ENCODE measurements around the gene PPFIBP2. TPM values are rescaled to one million over a fixed set of nuclear protein-coding genes. Genes with fewer than 3 reads are reported as not detected.

Gene PPFIBP2
- total and polyA plus RNA-seq, 2 of the 13 experiments (the other 11 are each of a cell fraction or from before 2014, with no cell fraction given): 15.0 to 52.5 TPM

DNA sequence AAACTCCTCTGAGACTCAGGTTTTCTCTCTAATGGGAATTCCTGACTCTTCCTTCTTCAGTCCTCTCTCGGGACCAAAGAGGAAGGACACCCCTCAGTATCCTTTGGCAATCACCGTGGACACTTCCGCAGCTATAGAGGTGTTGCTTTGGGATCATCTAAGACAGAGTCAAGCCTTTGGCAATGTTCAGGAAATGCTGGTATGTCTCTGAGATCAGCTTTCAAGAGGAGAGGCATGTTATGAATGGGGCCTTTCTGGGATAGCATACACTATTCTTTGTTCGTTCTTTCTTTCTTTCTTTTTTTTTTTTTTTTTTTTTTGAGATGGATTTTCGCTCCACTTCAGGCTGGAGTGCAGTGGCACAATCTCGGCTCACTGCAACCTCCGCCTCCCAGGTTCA lies 42.7 kb upstream of the PPFIBP2 start:
- Histone ChIP-seq H3K4me2 (ENCODE audit: low read depth, low read length) (no peak overlapping the region), H3K79me2 (ENCODE audit: insufficient read depth, low read length) (no peaks in the 10 kb centered on the region)
- WGBS (ENCODE audit: low lambda C conversion rate): 35% methylated on average over 7 of the region's 7 CpGs

More for the DNA sequence above, 42.7 kb upstream of the PPFIBP2 start:
- TF ChIP-seq, protein P1, sequence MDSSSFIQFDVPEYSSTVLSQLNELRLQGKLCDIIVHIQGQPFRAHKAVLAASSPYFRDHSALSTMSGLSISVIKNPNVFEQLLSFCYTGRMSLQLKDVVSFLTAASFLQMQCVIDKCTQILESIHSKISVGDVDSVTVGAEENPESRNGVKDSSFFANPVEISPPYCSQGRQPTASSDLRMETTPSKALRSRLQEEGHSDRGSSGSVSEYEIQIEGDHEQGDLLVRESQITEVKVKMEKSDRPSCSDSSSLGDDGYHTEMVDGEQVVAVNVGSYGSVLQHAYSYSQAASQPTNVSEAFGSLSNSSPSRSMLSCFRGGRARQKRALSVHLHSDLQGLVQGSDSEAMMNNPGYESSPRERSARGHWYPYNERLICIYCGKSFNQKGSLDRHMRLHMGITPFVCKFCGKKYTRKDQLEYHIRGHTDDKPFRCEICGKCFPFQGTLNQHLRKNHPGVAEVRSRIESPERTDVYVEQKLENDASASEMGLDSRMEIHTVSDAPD (CRISPR knock-in tag; IDR thresholded peaks at IDR 0.05): no peak
- no peak for TF ChIP-seq ZNF263 (CRISPR knock-in tag; IDR thresholded peaks at IDR 0.05)
- TF ChIP-seq ZNF143 (CRISPR knock-in tag; IDR thresholded peaks at IDR 0.05): no peak
- no peak for TF ChIP-seq NFE2 (CRISPR knock-in tag; IDR thresholded peaks at IDR 0.05)
- TF ChIP-seq MBD4 (IDR thresholded peaks at IDR 0.05; ENCODE audit: borderline replicate concordance, low read length): no peak
- TF ChIP-seq SRSF4 (IDR thresholded peaks at IDR 0.05; ENCODE audit: low read depth, low read length, poor library complexity, severe bottlenecking): no peak
- no peak for TF ChIP-seq ZNF792 (CRISPR knock-in tag; IDR thresholded peaks at IDR 0.05)
- no peak for TF ChIP-seq ZNF460 (CRISPR knock-in tag; IDR thresholded peaks at IDR 0.05; ENCODE audit: borderline replicate concordance)
- no peak for TF ChIP-seq KMT2B (CRISPR knock-in tag; IDR thresholded peaks at IDR 0.05)
- no peak for TF ChIP-seq ZNF17 (CRISPR knock-in tag; IDR thresholded peaks at IDR 0.05)
- TF ChIP-seq ERF (CRISPR knock-in tag; IDR thresholded peaks at IDR 0.05): no peak
- TF ChIP-seq ZNF44 (CRISPR knock-in tag; IDR thresholded peaks at IDR 0.05): no peak
- TF ChIP-seq PHB2 (IDR thresholded peaks at IDR 0.05; ENCODE audit: partially characterized antibody): no peak
- TF ChIP-seq, protein P2, sequence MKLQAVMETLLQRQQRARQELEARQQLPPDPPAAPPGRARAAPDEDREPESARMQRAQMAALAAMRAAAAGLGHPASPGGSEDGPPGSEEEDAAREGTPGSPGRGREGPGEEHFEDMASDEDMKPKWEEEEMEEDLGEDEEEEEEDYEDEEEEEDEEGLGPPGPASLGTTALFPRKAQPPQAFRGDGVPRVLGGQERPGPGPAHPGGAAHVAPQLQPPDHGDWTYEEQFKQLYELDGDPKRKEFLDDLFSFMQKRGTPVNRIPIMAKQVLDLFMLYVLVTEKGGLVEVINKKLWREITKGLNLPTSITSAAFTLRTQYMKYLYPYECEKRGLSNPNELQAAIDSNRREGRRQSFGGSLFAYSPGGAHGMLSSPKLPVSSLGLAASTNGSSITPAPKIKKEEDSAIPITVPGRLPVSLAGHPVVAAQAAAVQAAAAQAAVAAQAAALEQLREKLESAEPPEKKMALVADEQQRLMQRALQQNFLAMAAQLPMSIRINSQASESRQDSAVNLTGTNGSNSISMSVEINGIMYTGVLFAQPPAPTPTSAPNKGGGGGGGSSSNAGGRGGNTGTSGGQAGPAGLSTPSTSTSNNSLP (IDR thresholded peaks at IDR 0.05; ENCODE audit: low read depth, low read length): no peak
- TF ChIP-seq ZNF644 (CRISPR knock-in tag; IDR thresholded peaks at IDR 0.05; ENCODE audit: low read depth): no peak
- TF ChIP-seq, protein P3, sequence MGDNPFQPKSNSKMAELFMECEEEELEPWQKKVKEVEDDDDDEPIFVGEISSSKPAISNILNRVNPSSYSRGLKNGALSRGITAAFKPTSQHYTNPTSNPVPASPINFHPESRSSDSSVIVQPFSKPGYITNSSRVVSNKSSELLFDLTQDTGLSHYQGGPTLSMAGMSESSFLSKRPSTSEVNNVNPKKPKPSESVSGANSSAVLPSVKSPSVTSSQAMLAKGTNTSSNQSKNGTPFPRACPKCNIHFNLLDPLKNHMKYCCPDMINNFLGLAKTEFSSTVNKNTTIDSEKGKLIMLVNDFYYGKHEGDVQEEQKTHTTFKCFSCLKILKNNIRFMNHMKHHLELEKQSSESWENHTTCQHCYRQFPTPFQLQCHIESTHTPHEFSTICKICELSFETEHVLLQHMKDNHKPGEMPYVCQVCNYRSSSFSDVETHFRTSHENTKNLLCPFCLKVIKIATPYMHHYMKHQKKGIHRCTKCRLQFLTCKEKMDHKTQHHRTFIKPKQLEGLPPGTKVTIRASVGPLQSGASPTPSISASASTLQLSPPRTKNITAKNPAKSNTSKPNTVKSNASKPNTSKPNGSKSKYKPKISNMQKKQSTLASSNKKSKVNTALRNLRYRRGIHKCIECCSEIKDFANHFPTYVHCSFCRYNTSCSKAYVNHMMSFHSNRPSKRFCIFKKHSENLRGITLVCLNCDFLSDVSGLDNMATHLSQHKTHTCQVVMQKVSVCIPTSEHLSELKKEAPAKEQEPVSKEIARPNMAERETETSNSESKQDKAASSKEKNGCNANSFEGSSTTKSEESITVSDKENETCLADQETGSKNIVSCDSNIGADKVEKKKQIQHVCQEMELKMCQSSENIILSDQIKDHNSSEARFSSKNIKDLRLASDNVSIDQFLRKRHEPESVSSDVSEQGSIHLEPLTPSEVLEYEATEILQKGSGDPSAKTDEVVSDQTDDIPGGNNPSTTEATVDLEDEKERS (CRISPR knock-in tag; IDR thresholded peaks at IDR 0.05): no peak
- no peak for TF ChIP-seq ZFP36L1 (CRISPR knock-in tag; IDR thresholded peaks at IDR 0.05)
- TF ChIP-seq, protein P4, sequence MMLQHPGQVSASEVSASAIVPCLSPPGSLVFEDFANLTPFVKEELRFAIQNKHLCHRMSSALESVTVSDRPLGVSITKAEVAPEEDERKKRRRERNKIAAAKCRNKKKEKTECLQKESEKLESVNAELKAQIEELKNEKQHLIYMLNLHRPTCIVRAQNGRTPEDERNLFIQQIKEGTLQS (CRISPR knock-in tag; IDR thresholded peaks at IDR 0.05): no peak
- TF ChIP-seq ZNF329 (CRISPR knock-in tag; IDR thresholded peaks at IDR 0.05; ENCODE audit: low read depth): no peak
- TF ChIP-seq ZBTB1 (CRISPR knock-in tag; IDR thresholded peaks at IDR 0.05; ENCODE audit: borderline replicate concordance): no peak
- Histone ChIP-seq H3K4me1 (ENCODE audit: insufficient read depth, low read length) (no peaks in the 10 kb centered on the region), H3K4me3 (replicated peaks in 1 of 3; ENCODE audit: insufficient read depth in 1 of 3, low read depth in 2 of 3, low read length in 3 of 3) (no peak overlapping the region), H3K27ac (ENCODE audit: extremely low read length, insufficient read depth, low read length) (no peak overlapping the region), H4K20me1 (ENCODE audit: insufficient read depth, low read length) (no peaks in the 10 kb centered on the region), H3K27me3 (ENCODE audit: control insufficient read depth in 1 of 2, insufficient read depth in 2 of 2, low read length in 2 of 2) (no peaks in the 10 kb centered on the region; a peak in 1 of 5 replicates), H3K36me3 (replicated peaks in 1 of 2; ENCODE audit: control insufficient read depth in 1 of 2, insufficient read depth in 2 of 2, low read length in 2 of 2) (no peaks in the 10 kb centered on the region), H3K9me3 (ENCODE audit: low read length) (no peaks in the 10 kb centered on the region), H2AFZ (ENCODE audit: low read length) (no peak overlapping the region), H3K9ac (ENCODE audit: insufficient read depth, low read depth, low read length) (no peak overlapping the region)
- in situ Hi-C loops (cut with HindIII; ENCODE audit: extremely low pct_ligation_motif_present, low pct_unique_long_range_greater_than_20kb) (no loop called here), intact Hi-C loops (cut with micrococcal nuclease; ENCODE audit: unreplicated experiment) (no loop called here)
- no peak for DNase-seq (ENCODE audit: low spot score)
- POLR2A ChIA-PET: no interaction called here
- no TSS peak for BruUV-seq (replicated peaks)
- FAIRE-seq: no peak
- ATAC-seq: no peak
- CTCF ChIA-PET (ENCODE audit: low intra/inter-chr PET ratio, low total read pairs): no interaction called here
